Mesangial cell (primary cell): Measurements from ENCODE around the gene FLT4. TPM values are rescaled to one million over a fixed set of nuclear protein-coding genes. Genes with fewer than 3 reads are reported as not detected.

ENCODE experiments used
- total RNA-seq: library from RNA; depleted of rRNA; stranded (reverse); fragments of >200 nt; gene quantifications from 2 replicates; pipeline ENCODE4 v1.2.3, GENCODE V29; 2015

The FLT4 gene
- total RNA-seq = 0.38 and 0.81 TPM in 2 replicates

DNA sequence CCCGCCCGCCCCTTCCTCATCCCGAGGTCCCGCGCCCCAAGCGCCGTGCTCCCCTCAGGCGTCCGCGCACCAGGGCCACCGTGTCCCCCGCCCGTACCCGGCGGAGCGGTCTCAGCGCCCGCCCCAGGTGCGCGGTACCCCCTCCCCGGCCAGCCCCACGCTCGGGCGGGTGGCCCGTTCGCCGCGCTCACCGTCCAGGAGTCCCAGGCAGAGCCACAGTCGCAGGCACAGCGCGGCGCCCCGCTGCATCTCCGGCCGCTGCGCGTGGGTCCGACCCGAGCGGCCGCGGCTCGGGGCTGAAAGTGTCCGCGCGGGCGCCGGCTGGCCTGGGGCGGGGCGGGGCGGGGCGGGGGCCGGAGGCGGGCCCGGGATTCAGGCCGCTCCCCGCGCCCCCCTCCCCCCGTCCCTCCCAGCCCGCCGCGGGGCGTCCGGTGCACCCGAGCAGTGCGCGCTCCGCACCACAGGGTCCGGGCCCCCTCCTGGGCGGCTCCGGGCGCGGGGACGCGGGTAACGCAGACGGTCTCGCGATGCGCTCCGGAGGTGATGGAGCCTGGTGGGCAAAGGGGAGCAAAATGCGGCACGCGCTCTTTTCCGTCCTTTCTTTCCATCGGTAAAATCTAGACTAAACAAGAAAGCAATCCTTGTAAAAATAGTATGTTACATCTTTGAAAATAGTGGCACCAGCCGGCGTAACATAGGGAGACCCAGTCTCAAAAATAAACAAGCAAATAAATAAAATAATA, at the start of gene FLT4:
Gene FLT4, minus strand, starts transcription at position 304 of the 743 bp plus-strand sequence. Its CDS starts 55 bp downstream, at position 249.

DNA sequence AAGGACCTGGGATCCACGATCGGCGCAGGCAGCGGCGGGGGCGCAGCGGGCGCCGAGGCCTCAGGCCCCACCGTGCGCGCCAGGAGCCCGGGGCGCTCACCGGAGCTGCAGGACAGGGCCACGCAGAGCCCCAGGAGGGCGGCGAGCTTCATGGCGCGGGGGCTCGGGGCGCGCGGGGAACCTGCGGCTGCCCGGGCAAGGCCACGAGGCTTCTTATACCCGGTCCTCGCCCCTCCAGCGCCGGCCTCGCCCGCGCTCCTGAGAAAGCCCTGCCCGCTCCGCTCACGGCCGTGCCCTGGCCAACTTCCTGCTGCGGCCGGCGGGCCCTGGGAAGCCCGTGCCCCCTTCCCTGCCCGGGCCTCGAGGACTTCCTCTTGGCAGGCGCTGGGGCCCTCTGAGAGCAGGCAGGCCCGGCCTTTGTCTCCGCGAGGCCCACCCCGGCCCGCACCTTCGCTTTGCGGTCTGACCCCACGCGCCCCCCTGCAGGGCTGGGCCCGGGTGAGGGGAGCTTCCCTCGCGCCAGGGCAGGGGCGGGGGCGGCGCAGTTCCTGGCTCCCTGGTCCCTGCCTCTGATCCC, 58.0 kb downstream of the FLT4 start, which contains the start of gene SCGB3A1:
Gene SCGB3A1, minus strand, starts transcription at position 189 of the 577 bp plus-strand sequence. Its CDS starts 37 bp downstream, at position 152.

Other genes starting within 250 kb of the FLT4 start
- gene CNOT6, start 155.2 kb downstream of the FLT4 start, total RNA-seq = 11.2 and 13.2 TPM in 2 replicates
- 0.38 and 3.9 TPM in 2 replicates for gene SCGB3A1, start 58.1 kb downstream of the FLT4 start, total RNA-seq
- gene OR2Y1, start 90.5 kb upstream of the FLT4 start, total RNA-seq = not detected in 2 replicates
- 90.4 and 106 TPM in 2 replicates for gene MGAT1, start 153.2 kb upstream of the FLT4 start, total RNA-seq
- 3.1 and 11.2 TPM in 2 replicates for gene ZFP62, start 211.7 kb upstream of the FLT4 start, total RNA-seq
- gene BTNL8, start 249.6 kb upstream of the FLT4 start, total RNA-seq = not detected in 2 replicates